Vagina (tissue), 2 donors: ENCODE measurements around the gene MAN1C1. TPM values are rescaled to one million over a fixed set of nuclear protein-coding genes. Genes with fewer than 3 reads are reported as not detected.
"Not testable (repeated sequence)": the region's sequence is repeated elsewhere in the genome, so short reads cannot be mapped to it uniquely, and the experiment has no call there.

Experiments used
- DNase-seq, 2 donors: peaks; one replicate each; pipeline ENCODE4 v3.0.0-alpha.2; 2017; ENCODE audit errors: extremely low spot score in 2 of 2
- H3K27ac ChIP-seq: fragments of 200-600 bp; sonication (generic); one replicate; pipeline ENCODE4 v1.5.1; 2019
- H3K27me3 ChIP-seq: fragments of 200-600 bp; sonication (generic); one replicate; pipeline ENCODE4 v1.5.1; 2019
- H3K36me3 ChIP-seq, 2 donors: fragments of 200-600 bp; sonication (generic); one replicate each; pipeline ENCODE4 v1.5.1; 2017 to 2019
- H3K4me1 ChIP-seq: fragments of 200-600 bp; sonication (generic); one replicate; pipeline ENCODE4 v1.5.1; 2019
- H3K4me3 ChIP-seq, 2 donors: fragments of 200-600 bp; sonication (generic); 1 replicate in 1 of 2; 2 replicates in 1 of 2; pipeline ENCODE4 v1.5.1; 2016 to 2019
- H3K9me3 ChIP-seq: fragments of 200-600 bp; sonication (generic); one replicate; pipeline ENCODE4 v1.5.1; 2019
- POLR2A ChIP-seq, 2 donors: fragments of 450-650 bp; IDR thresholded peaks; one replicate each; pipeline ENCODE4 v1.6.1; 2017; ENCODE audit warnings: antibody characterized with exemption in 2 of 2, mild to moderate bottlenecking in 2 of 2, moderate library complexity in 2 of 2
- POLR2AphosphoS5 ChIP-seq, 2 donors: sonication (generic); formaldehyde crosslinking; IDR thresholded peaks; one replicate each; pipeline ENCODE4 v1.9.0; 2017; ENCODE audit warnings: antibody characterized with exemption in 2 of 2, mild to moderate bottlenecking in 2 of 2, low read depth in 1 of 2; ENCODE audit not compliant: insufficient read depth in 1 of 2
- intact Hi-C: fragments of 100-400 bp; cut with DNase I; formaldehyde crosslinking; loops from one replicate; pipeline ENCODE4 v1.15.1; 2023
- total RNA-seq: library from RNA; depleted of rRNA; stranded (reverse); fragments of >200 nt; gene quantifications from one replicate; pipeline ENCODE4 v1.2.3, GENCODE V29; 2016
- TF ChIP-seq, protein P1 (sequence below), 3 experiments: fragments of 450-650 bp in 2 of 3; fragments of 200-600 bp in 1 of 3; sonication (generic) in 1 of 3; IDR thresholded peaks; one replicate each; pipeline ENCODE4 v1.5.1; 2017 to 2019; ENCODE audit warnings: antibody characterized with exemption in 3 of 3, mild to moderate bottlenecking in 2 of 3, moderate library complexity in 2 of 3

The MAN1C1 gene
- total RNA-seq, 1 donor from 2014 or later: 31.4 TPM

DNA sequence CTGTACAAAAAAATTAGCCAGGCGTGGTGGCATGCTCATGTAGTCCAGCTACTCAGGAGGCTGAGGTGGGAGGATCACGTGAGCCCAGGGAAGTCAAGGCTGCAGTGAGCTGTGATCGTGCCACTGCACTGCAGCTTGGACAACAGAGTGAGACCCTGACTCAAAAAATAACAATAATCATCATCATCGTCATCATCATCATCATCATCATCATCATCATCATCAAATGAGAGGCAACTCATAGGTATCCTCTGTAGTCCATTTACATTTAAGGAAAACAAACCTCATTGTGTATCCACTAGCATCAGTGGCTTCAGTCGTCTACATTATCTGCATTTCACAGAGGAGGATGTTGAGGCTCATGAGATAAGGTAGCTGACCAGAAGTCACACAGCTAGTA is 114.6 kb downstream of the MAN1C1 start:
- DNase-seq: no peak
- Histone ChIP-seq H3K36me3 (no peaks in the 10 kb centered on the region), H3K27ac (peak overlapping the region; percentile 21), H3K4me3 (no peak overlapping the region), H3K9me3 (no peaks in the 10 kb centered on the region), H3K27me3 (no peaks in the 10 kb centered on the region), H3K4me1 (peaks cover 40% of the 10 kb centered on the region)
- intact Hi-C loops: no loop called here
- TF ChIP-seq POLR2A (IDR thresholded peaks at IDR 0.05) (no peak), POLR2AphosphoS5 (IDR thresholded peaks at IDR 0.05; ENCODE audit: insufficient read depth in 1 of 2, low read depth in 1 of 2) (no peak)
- TF ChIP-seq, protein P1, sequence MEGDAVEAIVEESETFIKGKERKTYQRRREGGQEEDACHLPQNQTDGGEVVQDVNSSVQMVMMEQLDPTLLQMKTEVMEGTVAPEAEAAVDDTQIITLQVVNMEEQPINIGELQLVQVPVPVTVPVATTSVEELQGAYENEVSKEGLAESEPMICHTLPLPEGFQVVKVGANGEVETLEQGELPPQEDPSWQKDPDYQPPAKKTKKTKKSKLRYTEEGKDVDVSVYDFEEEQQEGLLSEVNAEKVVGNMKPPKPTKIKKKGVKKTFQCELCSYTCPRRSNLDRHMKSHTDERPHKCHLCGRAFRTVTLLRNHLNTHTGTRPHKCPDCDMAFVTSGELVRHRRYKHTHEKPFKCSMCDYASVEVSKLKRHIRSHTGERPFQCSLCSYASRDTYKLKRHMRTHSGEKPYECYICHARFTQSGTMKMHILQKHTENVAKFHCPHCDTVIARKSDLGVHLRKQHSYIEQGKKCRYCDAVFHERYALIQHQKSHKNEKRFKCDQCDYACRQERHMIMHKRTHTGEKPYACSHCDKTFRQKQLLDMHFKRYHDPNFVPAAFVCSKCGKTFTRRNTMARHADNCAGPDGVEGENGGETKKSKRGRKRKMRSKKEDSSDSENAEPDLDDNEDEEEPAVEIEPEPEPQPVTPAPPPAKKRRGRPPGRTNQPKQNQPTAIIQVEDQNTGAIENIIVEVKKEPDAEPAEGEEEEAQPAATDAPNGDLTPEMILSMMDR (IDR thresholded peaks at IDR 0.05): no peak

- no peaks in the 10 kb centered on the region for H3K27me3 ChIP-seq
- peaks cover 45% of the 10 kb centered on the region for H3K4me1 ChIP-seq
- TF ChIP-seq, protein P1 (IDR thresholded peaks at IDR 0.05): no peak
- TF ChIP-seq POLR2AphosphoS5 (IDR thresholded peaks at IDR 0.05; ENCODE audit: insufficient read depth in 1 of 2, low read depth in 1 of 2): no peak
- no peak for TF ChIP-seq POLR2A (IDR thresholded peaks at IDR 0.05)
- intact Hi-C loops: no loop called here
- H3K36me3 ChIP-seq: no peaks in the 10 kb centered on the region
- H3K27ac ChIP-seq: no peak overlapping the region
- no peak for DNase-seq
- no peaks in the 10 kb centered on the region for H3K9me3 ChIP-seq
- H3K4me3 ChIP-seq: no peak overlapping the region
Measured at GRCh38 chr1:25731626-25732370, 115.2 kb downstream of the MAN1C1 start.

GRCh38 chr1:25732821-25733220 is 116.2 kb downstream of the MAN1C1 start:
- peaks cover 36% of the 10 kb centered on the region for H3K4me1 ChIP-seq
- no peak for DNase-seq

DNA sequence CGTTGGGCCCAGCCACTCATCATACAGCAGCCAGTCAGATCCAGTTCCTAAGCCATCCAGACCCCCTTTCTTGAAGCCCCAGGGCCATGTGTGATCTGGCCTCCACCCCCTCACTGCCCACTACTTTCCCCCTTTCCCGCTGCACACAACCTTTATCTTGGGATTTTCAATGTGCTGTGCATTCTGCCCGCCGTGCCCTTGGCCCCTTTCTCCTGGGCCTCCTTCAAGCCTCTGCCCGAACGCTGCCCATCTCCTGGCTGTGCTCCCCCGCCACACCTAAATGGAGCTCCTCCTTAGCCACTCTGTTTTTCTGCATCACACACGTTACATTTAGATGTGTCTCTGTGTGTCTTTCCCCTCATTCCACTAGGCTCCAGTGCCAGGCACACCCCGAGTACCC is 116.7 kb downstream of the MAN1C1 start:
- Histone ChIP-seq H3K4me3 (no peak overlapping the region), H3K27me3 (no peaks in the 10 kb centered on the region), H3K27ac (no peak overlapping the region), H3K9me3 (no peaks in the 10 kb centered on the region), H3K36me3 (no peaks in the 10 kb centered on the region), H3K4me1 (peaks cover 31% of the 10 kb centered on the region)
- DNase-seq: no peak
- TF ChIP-seq, protein P1 (IDR thresholded peaks at IDR 0.05): no peak
- TF ChIP-seq POLR2A (IDR thresholded peaks at IDR 0.05) (no peak), POLR2AphosphoS5 (IDR thresholded peaks at IDR 0.05; ENCODE audit: insufficient read depth in 1 of 2, low read depth in 1 of 2) (no peak)
- intact Hi-C loops: no loop called here

More at GRCh38 chr1:25732821-25733220, 116.2 kb downstream of the MAN1C1 start:
- TF ChIP-seq POLR2A (IDR thresholded peaks at IDR 0.05) (no peak), POLR2AphosphoS5 (IDR thresholded peaks at IDR 0.05; ENCODE audit: insufficient read depth in 1 of 2, low read depth in 1 of 2) (no peak)
- TF ChIP-seq, protein P1 (IDR thresholded peaks at IDR 0.05): no peak
- no peak overlapping the region for H3K4me3 ChIP-seq
- no peak overlapping the region for H3K27ac ChIP-seq
- no peaks in the 10 kb centered on the region for H3K9me3 ChIP-seq
- intact Hi-C loops: no loop called here
- H3K27me3 ChIP-seq: no peaks in the 10 kb centered on the region
- H3K36me3 ChIP-seq: no peaks in the 10 kb centered on the region

- H3K27ac ChIP-seq, H3K4me3 ChIP-seq, intact Hi-C loops, H3K27me3 ChIP-seq, H3K9me3 ChIP-seq, H3K36me3 ChIP-seq, DNase-seq: not testable (repeated sequence)
- peaks cover 31% of the 10 kb centered on the region for H3K4me1 ChIP-seq
Measured at GRCh38 chr1:25734991-25735390, 118.4 kb downstream of the MAN1C1 start.
